AG04449 (cell line): ENCODE results near the gene KLRF1.
A peak's percentile ranks its signal among the peaks of the same experiment; 100 is the strongest.
"Not testable (repeated sequence)": the region's sequence is repeated elsewhere in the genome, so short reads cannot be mapped to it uniquely, and the experiment has no call there.

Source experiments
- CTCF ChIA-PET: fragments of 350-600 bp; formaldehyde crosslinking; extraction: SDS; loops from one replicate; lab custom pipeline; 2021; ENCODE audit warnings: antibody characterized with exemption; lab: Yijun Ruan, JAX
- POLR2A ChIA-PET: fragments of 400-600, 350-600 bp; formaldehyde crosslinking; extraction: SDS; loops from one replicate; lab custom pipeline; 2020; ENCODE audit warnings: antibody characterized with exemption, inconsistent platforms; lab: Yijun Ruan, JAX
- DNase-seq: peaks from one replicate; pipeline ENCODE4 v3.0.0-alpha.2; 2010; ENCODE audit warnings: low read depth, low spot score
- H3K4me3 ChIP-seq: 2 replicates; pipeline ENCODE4 v1.5.1; 2011; ENCODE audit warnings: low read depth, mild to moderate bottlenecking, control low read depth, low read length
- CTCF ChIP-seq: IDR thresholded peaks from one replicate; pipeline ENCODE4 v1.5.1; 2011; ENCODE audit warnings: mild to moderate bottlenecking, moderate library complexity, low read length, control low read depth, inconsistent platforms; ENCODE audit not compliant: insufficient read depth; ENCODE audit errors: missing control alignments

The KLRF1 gene

GRCh38 chr12:9869307-9870161 is 42.3 kb downstream of the KLRF1 start, which contains the start of gene CLEC2B:
Gene CLEC2B, minus strand, starts transcription at chr12:9869354.
- ChIA-PET CTCF (no interaction called here), POLR2A (no interaction called here)
- DNase-seq: peak; percentile 14
- no peak for TF ChIP-seq CTCF
- H3K4me3 ChIP-seq: peak within 1 kb of the TSS; percentile 44

DNA sequence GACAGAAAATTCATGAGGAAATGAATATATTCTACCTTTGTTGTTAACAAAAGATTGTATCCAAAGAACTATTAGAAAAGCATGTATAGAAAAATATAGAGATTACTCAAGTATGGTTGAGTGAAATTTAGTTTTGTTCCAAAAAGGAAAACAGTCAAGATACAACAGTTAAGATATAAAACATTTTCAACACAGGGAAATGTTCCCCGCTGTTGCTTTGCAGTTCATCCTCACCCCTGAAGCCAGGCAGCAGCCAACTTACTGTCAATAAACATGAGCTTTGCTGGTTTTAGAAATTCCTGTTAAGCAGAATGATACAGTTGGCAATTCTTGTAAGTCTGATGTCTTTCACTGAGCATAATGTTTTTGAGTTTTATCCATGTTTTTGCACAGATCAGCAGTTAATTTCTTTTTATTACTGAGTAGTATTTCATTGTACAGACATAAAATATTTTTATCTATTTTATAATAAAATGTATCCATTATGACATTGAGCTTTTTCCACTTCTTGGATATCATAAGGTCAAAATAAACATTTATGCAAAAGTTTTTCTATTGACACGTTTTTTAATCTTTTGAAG is 43.1 kb downstream of the KLRF1 start:
- H3K4me3 ChIP-seq: no peak overlapping the region
- no peak for DNase-seq
- no peak for TF ChIP-seq CTCF
- ChIA-PET CTCF (no interaction called here), POLR2A (no interaction called here)

DNA sequence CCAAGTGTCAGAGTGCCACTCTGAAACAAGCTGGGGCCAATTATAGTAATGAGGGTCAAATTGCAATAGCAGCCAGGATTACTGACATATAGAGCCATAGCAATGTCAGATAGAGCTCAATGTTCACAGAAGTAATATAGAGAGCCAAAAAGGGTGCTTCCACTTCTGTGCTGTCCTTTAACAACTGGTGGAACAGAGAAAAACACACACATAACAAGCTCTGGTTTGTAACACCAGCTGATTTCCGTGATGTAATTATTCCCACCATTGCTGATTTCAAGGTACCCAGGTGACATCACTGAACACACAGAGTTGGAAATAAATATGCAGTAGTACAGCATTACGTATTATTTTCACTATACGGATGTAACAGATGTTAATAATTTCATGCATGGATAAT is 44.9 kb downstream of the KLRF1 start:
- H3K4me3 ChIP-seq: no peak overlapping the region
- POLR2A ChIA-PET: no interaction called here
- no peak for TF ChIP-seq CTCF
- CTCF ChIA-PET: interaction anchor here (1.4 kb wide), 1 partner anchor 121 kb away, joined by 3 read pairs; no protein-coding TSS in a partner anchor
- DNase-seq: no peak

DNA sequence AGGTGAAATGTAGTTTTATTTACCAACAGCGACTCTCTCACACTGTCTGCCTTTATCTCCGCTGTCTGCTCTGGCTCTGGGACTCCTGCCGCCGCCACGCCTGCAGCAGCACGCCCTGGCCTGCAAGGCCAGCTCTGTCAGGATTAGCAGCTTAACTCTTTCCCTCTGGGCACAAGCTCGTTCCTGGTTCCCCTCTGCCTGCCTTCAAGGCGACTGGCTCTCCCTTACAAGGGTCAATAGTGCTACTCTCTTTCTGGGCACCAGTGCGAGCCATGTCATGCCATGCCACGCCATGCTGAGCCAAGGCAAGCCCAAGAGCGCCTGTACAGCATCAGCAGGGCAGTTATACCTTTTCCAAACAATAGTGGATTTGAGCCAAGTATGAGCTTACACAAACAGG is 45.5 kb downstream of the KLRF1 start:
- ChIA-PET CTCF (interaction anchor here (0.7 to 1.4 kb wide), 2 partner anchors 122 to 123 kb away, joined by 3 read pairs; no protein-coding TSS in a partner anchor), POLR2A (no interaction called here)
- TF ChIP-seq CTCF: no peak
- no peak for DNase-seq
- H3K4me3 ChIP-seq: no peak overlapping the region

- H3K4me3 ChIP-seq, DNase-seq, CTCF ChIA-PET, POLR2A ChIA-PET: not testable (repeated sequence)
These were observed 48.8 kb downstream of the KLRF1 start for GRCh38 chr12:9876120-9876519.

- no peak overlapping the region for H3K4me3 ChIP-seq
- DNase-seq: no peak
- TF ChIP-seq CTCF: no peak
- ChIA-PET POLR2A (no interaction called here), CTCF (no interaction called here)
These were observed 53.3 kb downstream of the KLRF1 start for GRCh38 chr12:9880532-9881078.
